GM18526 (cell line): ENCODE results near the gene GUK1.

ENCODE experiments used
- POLR2A ChIP-seq: IDR thresholded peaks from 3 replicates; pipeline ENCODE4 v1.6.1; 2011; ENCODE audit not compliant: insufficient read length; ENCODE audit errors: extremely low read depth

GUK1 gene

DNA sequence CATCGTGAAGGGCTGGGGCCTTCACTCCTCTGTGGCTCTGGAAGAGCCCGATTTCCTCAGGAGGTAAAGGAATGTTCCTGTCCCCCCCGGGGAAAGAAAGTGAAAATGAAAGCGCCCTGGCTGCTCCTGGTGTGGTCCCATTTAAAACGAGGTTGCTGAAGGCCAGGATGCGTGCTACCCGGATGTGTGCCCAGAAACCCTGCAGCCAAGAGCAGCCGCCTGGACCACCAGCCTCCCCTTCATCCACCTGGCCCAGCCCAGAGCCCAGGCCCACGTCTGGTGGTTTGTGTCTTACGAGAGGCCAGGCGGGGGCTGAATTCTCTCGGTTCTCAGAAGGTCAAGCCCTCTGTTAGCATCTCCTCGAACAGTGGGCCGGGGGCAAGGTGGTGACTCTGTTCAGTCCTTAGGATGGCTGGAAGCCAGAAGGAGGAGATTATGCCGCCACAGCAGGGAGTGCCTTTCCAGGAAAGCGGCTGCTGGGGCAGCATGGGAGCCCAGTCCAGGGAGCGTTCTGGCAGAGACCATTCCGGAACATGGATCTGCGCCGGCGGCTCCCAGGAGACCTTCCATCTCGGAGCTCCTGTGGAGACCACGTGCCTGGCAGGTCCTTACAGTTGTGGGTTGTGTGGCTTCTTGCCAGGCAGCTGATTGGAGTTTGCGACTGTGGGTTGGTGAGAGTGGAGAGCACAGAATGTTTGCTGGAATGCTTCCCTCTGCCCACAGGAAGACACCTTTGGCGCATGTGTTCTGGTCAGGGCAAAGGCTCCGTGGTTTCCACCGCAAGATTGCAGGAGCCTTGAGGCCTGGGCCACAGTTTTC lies 1.4 kb downstream of the GUK1 start:
- no peak for TF ChIP-seq POLR2A

DNA sequence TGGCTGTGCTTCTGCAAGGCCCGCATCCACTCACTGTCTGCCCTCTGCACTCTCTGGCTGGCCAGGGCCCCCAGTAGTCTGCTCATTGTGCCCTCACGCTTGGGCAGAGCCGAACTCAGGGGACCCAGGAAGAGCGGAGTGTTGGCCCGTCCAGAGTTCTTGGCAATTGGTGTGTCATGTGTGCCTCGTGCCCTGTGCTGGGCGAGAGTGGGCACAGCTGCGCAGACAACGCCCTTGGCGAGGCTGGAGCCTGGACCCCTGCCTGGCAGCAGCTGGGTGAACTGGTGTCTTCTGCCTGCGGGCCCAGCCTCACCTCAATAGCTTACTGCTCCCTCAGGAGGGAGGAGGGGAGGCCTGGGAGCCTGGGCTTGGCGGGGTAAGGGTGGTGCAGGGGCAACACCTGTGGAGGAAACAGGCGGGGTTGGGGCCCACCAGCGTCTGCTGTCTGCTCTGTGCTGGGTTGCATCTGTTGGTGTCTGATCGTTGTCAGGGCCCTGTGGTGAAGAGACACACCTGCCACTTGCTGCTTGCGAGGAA lies 2.1 kb downstream of the GUK1 start:
- TF ChIP-seq POLR2A, result no peak

DNA sequence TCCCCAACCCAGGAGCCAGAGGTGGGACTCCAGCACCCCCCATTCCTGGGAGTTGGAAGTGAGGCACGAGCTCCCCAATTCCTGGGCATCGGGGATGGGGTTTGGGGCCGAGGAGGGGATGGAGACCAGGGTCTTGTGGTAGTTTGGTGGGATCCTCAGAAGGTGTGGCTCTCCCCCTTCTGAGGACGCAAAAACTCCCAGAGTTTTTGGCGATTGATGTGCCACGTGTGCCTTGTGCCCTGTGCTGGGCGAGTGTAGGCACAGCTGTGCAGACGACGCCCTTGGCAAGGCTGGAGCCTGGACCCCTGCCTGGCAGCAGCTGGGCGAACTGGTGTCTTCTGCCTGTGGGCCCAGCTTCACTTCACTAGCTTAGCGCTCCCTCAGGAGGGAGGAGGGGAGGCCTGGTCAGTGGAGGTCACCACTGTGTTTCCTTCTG lies 2.6 kb downstream of the GUK1 start:
- no peak for TF ChIP-seq POLR2A

DNA sequence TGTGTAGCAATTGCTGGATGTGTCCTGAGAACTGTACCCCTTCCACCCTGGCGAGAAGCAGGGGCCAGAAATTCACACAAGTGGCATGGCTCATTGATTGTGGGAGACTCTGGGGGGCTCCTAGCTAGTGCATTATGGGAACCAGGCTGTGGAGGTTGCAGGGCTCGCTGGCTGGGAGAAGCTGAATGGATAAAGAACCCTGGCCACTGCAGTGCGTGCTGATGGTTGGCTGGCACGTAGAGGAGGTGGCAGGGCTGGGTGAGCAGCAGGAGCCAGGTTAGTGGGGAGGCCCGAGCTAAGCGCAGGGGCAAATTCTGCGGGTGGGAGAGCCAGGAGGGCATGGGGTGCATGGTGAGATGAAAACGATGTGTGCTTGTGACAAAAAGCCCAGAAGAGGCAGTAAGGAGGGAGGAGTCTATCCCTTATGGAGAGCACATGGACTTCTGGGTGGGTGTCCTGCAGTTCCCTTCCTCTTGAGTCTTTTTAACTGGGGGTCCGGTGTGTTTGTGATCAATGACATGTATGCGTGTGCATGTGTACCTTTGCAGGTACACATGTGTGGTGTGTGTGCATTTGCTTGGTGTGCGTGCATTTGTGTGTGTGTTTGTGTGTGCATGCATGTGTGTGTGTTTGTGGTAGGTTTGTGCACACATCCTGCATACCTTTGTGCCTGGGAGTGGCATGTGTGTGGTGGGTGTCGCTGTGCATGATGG lies 3.6 kb downstream of the GUK1 start:
- no peak for TF ChIP-seq POLR2A

DNA sequence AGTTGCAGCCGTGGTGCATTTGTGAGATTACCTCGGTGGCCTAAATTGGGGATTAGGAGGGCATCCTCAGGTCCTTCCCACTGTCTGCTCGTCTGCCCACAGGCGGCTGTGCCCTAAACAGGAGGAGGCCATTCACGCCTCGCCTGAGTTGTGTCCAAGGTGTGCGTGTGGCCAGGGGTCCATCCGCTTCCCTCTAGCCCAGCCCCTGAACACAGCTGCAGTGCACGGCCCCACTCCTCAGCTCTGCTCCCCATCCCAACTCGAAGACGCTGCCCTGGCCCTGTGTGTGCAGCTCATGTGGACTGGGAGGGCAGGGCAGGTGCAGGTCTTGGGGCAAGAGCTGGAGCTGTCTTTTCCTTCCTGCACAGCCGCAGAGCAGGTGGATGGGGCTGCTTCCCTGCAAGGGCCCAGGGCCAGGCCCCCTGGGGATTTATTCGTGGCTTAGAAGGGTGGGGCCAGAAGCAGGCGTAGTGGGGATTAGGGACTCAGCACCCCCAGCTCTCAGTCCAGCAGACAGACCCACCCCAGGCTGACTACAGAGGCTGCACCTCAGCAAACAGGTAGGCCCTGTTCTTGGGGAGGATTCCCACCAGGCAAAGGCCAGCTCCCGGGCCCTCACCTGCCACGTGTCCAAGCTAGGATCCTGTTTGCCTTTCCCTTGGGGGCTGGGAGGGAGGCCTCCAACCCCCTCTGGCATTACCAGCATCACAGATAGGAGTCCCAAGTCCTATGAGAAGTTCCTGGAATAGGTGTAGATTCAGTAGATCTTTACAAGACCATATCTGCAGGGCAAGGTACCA lies 4.3 kb downstream of the GUK1 start:
- TF ChIP-seq POLR2A, result no peak

DNA sequence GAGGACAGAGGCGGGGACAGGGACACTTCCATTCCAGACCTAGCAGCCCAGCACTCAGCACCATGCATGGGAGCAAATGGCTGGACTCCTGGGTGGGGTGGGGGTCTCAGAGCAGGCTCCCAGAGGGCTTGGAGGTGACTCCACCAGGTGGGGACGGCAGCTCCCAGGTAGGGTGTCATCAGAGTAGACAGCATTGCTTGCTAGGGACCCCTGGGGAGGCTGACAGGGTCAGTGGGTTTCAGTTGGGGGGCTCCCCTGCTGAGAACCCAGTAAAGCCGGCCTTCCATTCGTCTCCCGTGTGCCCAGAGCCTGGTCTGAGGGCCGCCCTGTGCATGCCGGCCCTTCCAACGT lies 4.9 kb downstream of the GUK1 start:
- no peak for TF ChIP-seq POLR2A

DNA sequence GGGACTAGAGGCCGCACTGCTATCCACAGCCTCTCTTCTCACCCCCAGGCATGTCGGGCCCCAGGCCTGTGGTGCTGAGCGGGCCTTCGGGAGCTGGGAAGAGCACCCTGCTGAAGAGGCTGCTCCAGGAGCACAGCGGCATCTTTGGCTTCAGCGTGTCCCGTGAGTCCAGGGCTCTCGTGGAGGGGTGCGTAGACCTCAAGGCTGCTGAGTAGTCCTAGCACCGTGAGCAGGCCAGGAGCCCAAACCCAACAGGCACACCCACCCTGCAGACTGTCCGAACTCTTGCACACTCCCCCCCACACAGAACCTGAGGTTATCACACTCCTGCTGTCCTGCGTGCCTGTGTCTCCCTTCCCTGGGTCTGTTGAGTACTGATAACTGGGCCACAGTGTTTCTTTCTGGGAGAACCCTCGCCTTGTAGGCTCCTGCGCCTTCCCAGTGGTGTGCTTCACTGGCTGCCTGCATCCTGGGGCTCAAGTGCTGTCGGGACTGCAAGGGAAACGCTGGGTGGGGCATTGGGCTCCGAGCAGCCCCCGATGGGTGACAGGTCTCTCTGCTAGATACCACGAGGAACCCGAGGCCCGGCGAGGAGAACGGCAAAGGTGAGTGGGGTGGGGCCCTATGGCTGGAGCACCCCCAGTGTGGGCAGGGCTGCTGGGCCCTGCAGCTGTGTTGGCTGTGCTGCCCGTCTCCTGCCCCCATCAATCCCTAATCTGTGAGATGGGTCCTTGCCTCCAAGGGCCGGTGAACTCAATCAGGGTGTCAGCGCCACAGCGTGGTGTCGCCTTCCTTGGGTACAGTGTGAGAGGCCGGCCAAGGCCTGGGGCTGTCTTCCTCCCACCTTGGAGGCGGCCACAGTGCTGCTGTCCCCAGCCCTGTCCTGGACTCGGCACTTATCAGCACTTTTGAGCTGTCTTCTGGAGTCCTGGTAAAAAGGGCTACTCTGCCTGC lies 5.7 kb downstream of the GUK1 start:
- no peak for TF ChIP-seq POLR2A

DNA sequence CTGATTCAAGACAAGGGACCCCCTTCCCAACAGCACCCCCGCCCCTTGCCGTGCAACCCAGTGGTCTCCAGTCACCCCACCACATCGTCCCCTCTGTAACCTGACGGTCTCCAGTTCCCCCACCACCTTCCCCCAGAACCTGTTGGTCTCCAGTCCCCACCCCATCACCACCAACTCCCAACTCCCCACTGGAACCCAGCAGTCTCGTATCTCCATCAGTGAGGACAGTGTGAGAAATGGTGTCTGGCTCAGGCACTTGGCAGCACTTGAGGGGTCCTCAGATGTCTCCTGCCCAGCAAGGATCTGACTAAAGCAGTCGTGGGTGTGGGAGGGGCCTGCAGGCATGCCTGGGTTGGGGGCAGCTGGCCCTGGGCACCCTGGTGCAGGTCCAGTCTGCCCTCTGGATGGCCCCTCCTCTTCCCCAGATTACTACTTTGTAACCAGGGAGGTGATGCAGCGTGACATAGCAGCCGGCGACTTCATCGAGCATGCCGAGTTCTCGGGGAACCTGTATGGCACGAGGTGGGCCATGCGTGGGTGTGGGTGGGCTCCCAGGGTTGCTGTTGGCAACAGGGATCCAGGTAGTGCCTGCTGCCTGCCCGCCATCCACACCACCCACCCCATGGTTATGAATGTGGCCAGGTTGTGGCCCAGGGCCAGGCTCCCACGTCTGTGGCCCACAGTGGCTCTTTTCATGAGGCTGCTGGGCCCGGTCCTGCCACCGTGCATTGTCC lies 6.5 kb downstream of the GUK1 start:
- no peak for TF ChIP-seq POLR2A

DNA sequence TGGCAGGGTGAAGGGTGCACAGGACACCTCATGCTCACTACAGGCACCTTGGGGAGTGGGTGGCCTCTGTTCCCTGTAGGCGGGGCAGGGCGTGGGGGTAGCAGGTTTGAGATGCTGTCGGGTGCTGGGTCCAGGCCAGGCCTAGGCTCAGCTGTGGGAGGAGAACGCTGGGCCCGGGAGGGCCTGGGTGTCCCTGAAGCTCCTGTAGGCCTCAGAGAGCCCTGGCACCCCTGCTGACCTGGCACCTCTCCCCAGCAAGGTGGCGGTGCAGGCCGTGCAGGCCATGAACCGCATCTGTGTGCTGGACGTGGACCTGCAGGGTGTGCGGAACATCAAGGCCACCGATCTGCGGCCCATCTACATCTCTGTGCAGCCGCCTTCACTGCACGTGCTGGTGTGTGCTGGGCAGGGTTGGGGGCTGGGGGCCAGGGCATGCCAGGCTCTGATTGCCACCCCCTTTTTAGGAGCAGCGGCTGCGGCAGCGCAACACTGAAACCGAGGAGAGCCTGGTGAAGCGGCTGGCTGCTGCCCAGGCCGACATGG lies 7.1 kb downstream of the GUK1 start:
- no peak for TF ChIP-seq POLR2A

DNA sequence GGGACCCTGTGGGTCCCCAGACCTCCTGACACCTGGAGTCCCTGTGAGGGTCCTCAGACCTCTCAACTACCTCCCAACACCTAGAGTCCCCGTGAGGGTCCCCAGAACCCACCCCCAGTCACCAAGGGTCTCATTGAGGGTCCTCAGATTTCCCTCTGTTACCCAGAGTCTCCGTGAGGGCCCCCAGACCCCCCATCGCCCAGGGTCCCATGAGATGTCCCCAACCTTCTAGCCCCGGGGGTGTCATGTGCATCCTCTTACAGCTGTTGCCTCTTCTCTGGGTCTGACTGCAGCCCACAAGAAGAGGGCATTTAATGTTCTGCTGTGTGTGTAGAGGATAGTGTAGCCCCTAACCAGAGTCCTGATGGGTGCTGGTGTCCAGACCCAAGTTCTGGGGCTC lies 7.7 kb downstream of the GUK1 start:
- TF ChIP-seq POLR2A, result no peak

DNA sequence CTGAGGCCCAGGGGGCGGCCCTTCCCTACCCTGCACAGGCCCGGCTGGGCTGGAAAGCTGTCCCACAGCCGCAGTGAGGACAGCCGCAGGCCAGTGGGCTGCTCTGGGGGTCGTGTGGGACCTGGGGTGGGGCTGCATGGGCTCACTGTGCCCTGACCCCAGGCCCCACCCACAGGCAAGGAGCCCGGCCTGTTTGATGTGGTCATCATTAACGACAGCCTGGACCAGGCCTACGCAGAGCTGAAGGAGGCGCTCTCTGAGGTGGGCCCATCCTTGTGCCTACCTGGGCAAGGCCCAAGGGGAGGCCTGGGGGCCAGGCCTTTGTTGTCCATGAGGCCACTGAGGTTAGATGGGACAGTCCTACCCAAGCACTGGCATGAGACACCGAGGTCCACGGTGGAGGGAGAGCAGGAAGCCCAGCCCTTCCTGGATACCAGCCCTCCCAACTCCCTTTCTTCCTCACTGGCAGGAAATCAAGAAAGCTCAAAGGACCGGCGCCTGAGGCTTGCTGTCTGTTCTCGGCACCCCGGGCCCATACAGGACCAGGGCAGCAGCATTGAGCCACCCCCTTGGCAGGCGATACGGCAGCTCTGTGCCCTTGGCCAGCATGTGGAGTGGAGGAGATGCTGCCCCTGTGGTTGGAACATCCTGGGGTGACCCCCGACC lies 8.2 kb downstream of the GUK1 start:
- no peak for TF ChIP-seq POLR2A

DNA sequence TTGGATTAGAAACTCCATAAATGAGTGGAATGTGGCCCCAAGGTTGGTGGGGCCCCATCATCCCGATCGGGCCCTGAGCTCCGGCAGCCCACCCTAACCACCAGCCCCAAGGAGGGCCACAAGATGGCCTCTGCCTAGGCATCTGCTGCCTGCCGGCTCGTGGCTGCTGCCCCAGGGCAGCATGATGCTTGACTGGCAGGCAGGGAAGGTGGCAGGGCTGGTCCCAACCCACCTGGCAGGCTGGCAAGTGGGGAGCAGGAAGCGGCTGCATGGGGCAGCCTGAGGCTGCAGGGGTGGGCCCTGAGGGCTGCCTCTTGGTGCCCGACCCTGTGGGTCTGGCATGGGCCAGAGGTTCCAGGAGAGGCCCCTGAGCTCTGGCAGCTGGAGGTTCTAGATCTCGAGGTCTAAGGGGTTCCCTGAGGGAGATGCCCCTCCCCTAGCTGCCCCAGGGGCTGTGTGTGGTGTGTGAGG lies 8.9 kb downstream of the GUK1 start:
- TF ChIP-seq POLR2A, result no peak
